DND-41 (cell line): ENCODE data around the gene NRF1.

Source experiments
- ATAC-seq: fragments of 200-7000 bp; cut with Tn5 transposase; 3 replicates; pipeline ENCODE4 v1.9.1; 2021; ENCODE audit warnings: low read depth; ENCODE audit not compliant: insufficient read depth
- DNase-seq: peaks from one replicate; pipeline ENCODE4 v3.0.0-alpha.2; 2020
- H2AFZ ChIP-seq: 2 replicates; pipeline ENCODE4 v1.6.0; 2012; ENCODE audit warnings: low read depth, low read length
- H3K27ac ChIP-seq: 2 replicates; pipeline ENCODE4 v1.5.1; 2012; ENCODE audit warnings: low read length, inconsistent platforms
- H3K27me3 ChIP-seq: fragments of 200-600 bp; sonication (generic); 2 replicates; pipeline ENCODE4 v1.6.0; 2012; ENCODE audit warnings: low read length, mild to moderate bottlenecking, inconsistent platforms; ENCODE audit not compliant: insufficient read depth, poor library complexity
- H3K36me3 ChIP-seq: 2 replicates; pipeline ENCODE4 v1.5.1; 2012; ENCODE audit warnings: low read length, inconsistent platforms; ENCODE audit not compliant: insufficient read depth
- H3K4me1 ChIP-seq: 2 replicates; pipeline ENCODE4 v1.5.1; 2012; ENCODE audit warnings: mild to moderate bottlenecking, low read length; ENCODE audit not compliant: insufficient read depth
- H3K4me2 ChIP-seq: 2 replicates; pipeline ENCODE4 v1.6.0; 2012; ENCODE audit warnings: mild to moderate bottlenecking, moderate library complexity, low read length, inconsistent platforms; ENCODE audit not compliant: insufficient read depth
- H3K4me3 ChIP-seq, 2 experiments: fragments of 200-600 bp in 1 of 2; shearing (Covaris generic) in 1 of 2; 2 replicates each; pipeline ENCODE4 v1.5.1; 2012 to 2016; ENCODE audit warnings: inconsistent platforms in 2 of 2, low read length in 2 of 2, mild to moderate bottlenecking in 2 of 2, low read depth in 1 of 2, moderate library complexity in 1 of 2
- H3K79me2 ChIP-seq: 2 replicates; pipeline ENCODE4 v1.6.0; 2012; ENCODE audit warnings: low read length, inconsistent platforms; ENCODE audit not compliant: insufficient read depth
- H3K9ac ChIP-seq: 2 replicates; pipeline ENCODE4 v1.6.0; 2012; ENCODE audit warnings: low read depth, mild to moderate bottlenecking, inconsistent platforms, low read length, moderate library complexity
- H3K9me3 ChIP-seq: 2 replicates; pipeline ENCODE4 v1.5.1; 2012; ENCODE audit warnings: low read length, moderate library complexity, mild to moderate bottlenecking, inconsistent platforms; ENCODE audit not compliant: insufficient read depth, severe bottlenecking
- H4K20me1 ChIP-seq: 2 replicates; pipeline ENCODE4 v1.6.0; 2012; ENCODE audit warnings: low read length; ENCODE audit not compliant: insufficient read depth
- CTCF ChIP-seq: IDR thresholded peaks from 2 replicates; pipeline ENCODE4 v1.5.1; 2012; ENCODE audit warnings: borderline replicate concordance, low read length, moderate library complexity, mild to moderate bottlenecking; ENCODE audit not compliant: poor library complexity, severe bottlenecking; ENCODE audit errors: extremely low read depth
- EZH2 ChIP-seq: IDR thresholded peaks from 3 replicates; pipeline ENCODE4 v1.6.1; 2012; ENCODE audit warnings: borderline replicate concordance, low read depth, mild to moderate bottlenecking, moderate library complexity, low read length, inconsistent platforms; ENCODE audit not compliant: severe bottlenecking

Gene NRF1

GRCh38 chr7:129778770-129779601 is 167.5 kb downstream of the NRF1 start:
- DNase-seq: no peak
- no peak for ATAC-seq
- Histone ChIP-seq H3K4me1 (no peaks in the 10 kb centered on the region), H4K20me1 (no peaks in the 10 kb centered on the region), H3K4me2 (no peak overlapping the region), H2AFZ (no peak overlapping the region), H3K27ac (no peak overlapping the region), H3K9ac (no peak overlapping the region), H3K27me3 (no peaks in the 10 kb centered on the region), H3K79me2 (no peaks in the 10 kb centered on the region), H3K36me3 (no peaks in the 10 kb centered on the region), H3K9me3 (no peaks in the 10 kb centered on the region), H3K4me3 (no peak overlapping the region)
- TF ChIP-seq CTCF (no peak), EZH2 (no peak)

GRCh38 chr7:129779602-129780256 is 168.2 kb downstream of the NRF1 start:
- ATAC-seq (no peak), DNase-seq (no peak)
- Histone ChIP-seq H3K4me2 (no peak overlapping the region), H3K27ac (no peak overlapping the region), H3K4me1 (no peaks in the 10 kb centered on the region), H2AFZ (no peak overlapping the region), H4K20me1 (no peaks in the 10 kb centered on the region), H3K4me3 (no peak overlapping the region), H3K27me3 (no peaks in the 10 kb centered on the region), H3K9ac (no peak overlapping the region), H3K79me2 (no peaks in the 10 kb centered on the region), H3K36me3 (no peaks in the 10 kb centered on the region), H3K9me3 (no peaks in the 10 kb centered on the region)
- TF ChIP-seq EZH2 (no peak), CTCF (no peak)

GRCh38 chr7:129780257-129780973 is 168.9 kb downstream of the NRF1 start:
- Histone ChIP-seq H3K79me2 (no peaks in the 10 kb centered on the region), H3K4me1 (no peaks in the 10 kb centered on the region), H4K20me1 (no peaks in the 10 kb centered on the region), H3K4me3 (no peak overlapping the region), H2AFZ (no peak overlapping the region), H3K9me3 (no peaks in the 10 kb centered on the region), H3K27me3 (no peaks in the 10 kb centered on the region), H3K9ac (no peak overlapping the region), H3K27ac (no peak overlapping the region), H3K36me3 (no peaks in the 10 kb centered on the region), H3K4me2 (no peak overlapping the region)
- DNase-seq (no peak), ATAC-seq (no peak)
- no peak for TF ChIP-seq CTCF
